Measurements from ENCODE around the gene GPA33. TPM values are rescaled to one million over a fixed set of nuclear protein-coding genes. Genes with fewer than 3 reads are reported as not detected.
A peak's percentile ranks its signal among the peaks of the same experiment; 100 is the strongest.

The GPA33 gene
- polyA plus RNA-seq, 1 donor, result 1.1 TPM

- DNase-seq, result no peak
Measured at GRCh38 chr1:167117225-167117624, 27.0 kb upstream of the GPA33 start.

DNA sequence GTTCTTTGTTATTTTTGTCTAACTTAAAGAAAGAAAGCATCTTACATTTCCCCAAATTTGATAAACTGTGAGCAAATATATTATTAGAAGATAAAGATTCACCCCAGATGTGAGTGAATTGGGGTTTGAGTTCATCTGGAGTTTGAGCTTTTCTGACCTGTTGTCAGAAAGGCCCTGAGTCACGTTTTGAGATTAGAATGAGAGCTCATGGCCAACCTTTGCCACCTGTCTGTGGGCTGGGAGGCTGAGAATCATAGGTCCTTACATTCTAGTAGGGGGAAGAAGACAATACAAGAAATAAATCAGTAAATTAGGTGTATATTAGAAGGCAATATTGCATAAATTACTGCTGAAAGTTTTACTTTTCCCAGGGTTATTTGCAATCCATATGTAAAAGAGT is 26.0 kb upstream of the GPA33 start:
- no peak for DNase-seq

DNA sequence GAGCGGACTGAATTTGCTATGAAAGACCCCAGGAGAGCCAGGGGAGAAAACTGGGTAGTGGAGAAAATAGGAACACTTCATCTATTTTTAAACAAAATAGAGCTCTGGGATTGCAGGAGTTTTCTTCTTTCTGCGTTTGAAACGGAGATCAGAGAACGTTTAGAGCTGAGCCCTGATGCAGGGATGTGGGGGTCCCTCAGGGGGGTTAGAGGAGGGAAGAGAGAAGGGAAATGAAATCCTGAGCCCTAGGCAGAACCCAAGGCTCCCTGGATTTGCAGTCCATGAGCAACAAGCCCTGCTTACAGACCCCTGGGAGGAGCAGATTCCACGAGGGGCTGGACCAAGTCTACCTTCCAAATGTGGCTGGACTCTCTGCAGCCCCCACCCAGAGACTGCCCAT is 25.5 kb upstream of the GPA33 start:
- DNase-seq, result no peak

GRCh38 chr1:167114725-167115124 is 24.5 kb upstream of the GPA33 start:
- no peak for DNase-seq

DNA sequence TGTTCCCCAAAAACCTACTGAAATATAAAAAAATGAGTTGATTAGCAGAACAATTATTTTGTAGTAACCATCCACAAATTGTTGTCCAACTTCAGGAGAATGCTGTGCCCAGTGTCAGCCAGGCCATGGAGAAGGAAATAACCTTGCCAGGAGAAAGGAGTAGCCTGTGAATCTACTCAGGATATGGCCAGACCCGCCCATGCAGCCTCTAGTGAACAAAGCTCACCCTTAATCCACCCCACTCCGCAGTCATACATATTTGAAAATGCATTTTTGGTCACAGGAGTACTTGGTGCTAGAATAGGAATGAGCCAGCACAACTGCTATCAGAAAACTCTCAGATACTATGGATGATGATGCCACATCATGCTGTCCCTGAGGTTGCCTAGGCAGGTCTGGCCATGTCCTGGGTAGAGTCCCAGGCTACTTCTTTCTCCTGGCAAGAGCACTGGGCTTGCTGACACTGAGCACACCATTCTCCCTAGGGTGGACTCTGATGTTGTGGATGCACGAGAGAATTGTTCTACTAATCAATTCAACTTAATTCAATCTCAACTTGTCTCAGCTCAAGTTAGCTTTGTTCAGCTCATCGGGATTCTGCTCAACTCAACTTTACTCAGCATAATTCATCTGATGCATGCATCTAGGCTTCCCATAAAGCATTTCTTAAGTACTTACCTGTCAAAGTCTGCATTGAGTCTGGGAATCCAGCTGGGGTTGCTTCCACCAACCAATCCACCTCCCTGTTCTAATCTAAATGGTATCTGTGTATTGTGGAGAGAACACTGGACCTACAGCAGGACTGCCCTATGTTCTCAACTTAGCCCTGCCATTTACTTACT is 21.9 kb upstream of the GPA33 start:
- no peak for DNase-seq

DNA sequence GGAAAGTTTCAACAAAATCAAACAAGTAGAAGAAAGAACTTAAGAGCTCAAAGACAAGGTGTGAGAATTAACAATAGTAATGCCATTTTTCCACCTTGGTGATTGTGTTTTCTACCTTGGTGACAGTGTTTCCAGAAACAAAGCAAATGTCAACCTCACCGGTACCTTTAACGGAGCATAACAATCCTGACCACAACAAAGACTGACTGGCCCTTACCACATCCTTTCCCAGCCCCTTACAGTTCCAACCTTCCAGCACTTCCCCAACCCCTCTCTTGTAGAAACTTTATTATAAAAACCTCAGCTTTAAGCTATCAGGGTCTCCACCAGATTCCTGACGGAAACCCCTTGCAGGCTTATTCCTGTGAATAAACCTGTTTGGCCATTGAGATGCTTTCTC is 20.4 kb upstream of the GPA33 start:
- no peak for DNase-seq

GRCh38 chr1:167109125-167109524 is 18.9 kb upstream of the GPA33 start:
- DNase-seq, result no peak

DNA sequence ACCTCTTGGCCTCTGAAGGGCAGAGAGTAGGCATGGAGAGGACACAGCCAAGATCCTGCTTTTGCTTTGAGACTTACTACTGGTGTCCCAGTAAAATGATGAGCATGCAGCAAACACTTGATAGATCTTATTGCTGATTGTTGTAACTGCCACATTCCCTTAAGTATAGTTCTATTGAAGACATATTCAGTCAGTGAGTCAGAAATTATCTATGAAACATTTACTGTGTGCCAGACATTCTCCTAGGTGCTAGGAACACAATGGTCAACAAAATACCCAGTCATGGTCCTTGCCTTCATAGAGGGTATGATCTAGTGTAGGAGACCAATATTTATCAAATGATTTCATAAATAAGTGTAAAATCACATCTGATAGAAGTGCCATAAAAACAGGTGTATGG is 17.3 kb upstream of the GPA33 start:
- DNase-seq, result no peak

- DNase-seq, result no peak
Measured at GRCh38 chr1:167106119-167106461, 15.9 kb upstream of the GPA33 start.

GRCh38 chr1:167105271-167106118 is 15.3 kb upstream of the GPA33 start:
- peak; percentile 53 for DNase-seq

GRCh38 chr1:167104256-167104633 is 14.1 kb upstream of the GPA33 start:
- DNase-seq, result no peak

DNA sequence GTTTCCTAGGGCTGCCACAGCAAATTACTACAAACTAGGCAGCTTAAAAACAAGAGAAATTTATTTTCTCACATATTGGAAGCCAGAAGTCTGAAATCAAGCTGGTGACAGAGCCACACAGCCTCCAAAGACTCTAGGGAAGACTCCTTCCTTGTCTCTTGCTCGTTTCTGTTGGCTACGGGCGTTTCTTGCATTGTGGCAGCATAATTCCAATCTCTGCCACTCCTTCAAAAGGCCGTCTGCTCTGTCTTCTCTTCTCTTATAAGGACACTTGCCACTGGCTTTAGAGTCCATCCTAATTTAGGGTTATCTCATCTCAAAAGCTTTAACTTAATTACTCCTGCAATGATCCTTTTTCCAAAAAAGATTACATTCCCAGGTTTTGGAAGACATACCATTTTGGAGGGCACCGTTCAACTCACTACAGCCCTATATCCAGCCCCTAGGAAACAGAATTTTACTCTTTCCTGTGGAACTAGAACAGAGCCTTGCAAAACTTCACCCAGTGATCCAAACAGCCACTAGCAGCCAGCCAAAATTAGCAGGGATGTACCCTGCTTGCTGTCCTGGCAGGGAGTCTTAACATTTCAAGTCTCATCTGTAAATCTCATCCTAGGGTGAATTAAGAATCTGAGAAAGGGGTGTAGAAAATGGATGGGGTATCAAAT is 12.9 kb upstream of the GPA33 start:
- no peak for DNase-seq

GRCh38 chr1:167101754-167102153 is 11.6 kb upstream of the GPA33 start:
- DNase-seq, result no peak

- DNase-seq, result no peak
Measured at GRCh38 chr1:167100730-167101129, 10.6 kb upstream of the GPA33 start.

GRCh38 chr1:167099851-167100250 is 9.7 kb upstream of the GPA33 start:
- DNase-seq, result no peak

- DNase-seq, result no peak
Measured at GRCh38 chr1:167095368-167095767, 5.2 kb upstream of the GPA33 start.

- DNase-seq, result no peak
Measured at GRCh38 chr1:167094690-167095089, 4.5 kb upstream of the GPA33 start.

GRCh38 chr1:167093846-167094516 is 3.8 kb upstream of the GPA33 start, which contains the start of gene STYXL2:
TSS of gene STYXL2 (plus strand) at chr1:167094075. CDS start at chr1:167094850, 775 bp downstream.
- DNase-seq, result no peak

- DNase-seq, result no peak
Measured at GRCh38 chr1:167092653-167093052, 2.5 kb upstream of the GPA33 start.

GRCh38 chr1:167089939-167090313 is 251 bp downstream of the GPA33 start:
- DNase-seq, result no peak

DNA sequence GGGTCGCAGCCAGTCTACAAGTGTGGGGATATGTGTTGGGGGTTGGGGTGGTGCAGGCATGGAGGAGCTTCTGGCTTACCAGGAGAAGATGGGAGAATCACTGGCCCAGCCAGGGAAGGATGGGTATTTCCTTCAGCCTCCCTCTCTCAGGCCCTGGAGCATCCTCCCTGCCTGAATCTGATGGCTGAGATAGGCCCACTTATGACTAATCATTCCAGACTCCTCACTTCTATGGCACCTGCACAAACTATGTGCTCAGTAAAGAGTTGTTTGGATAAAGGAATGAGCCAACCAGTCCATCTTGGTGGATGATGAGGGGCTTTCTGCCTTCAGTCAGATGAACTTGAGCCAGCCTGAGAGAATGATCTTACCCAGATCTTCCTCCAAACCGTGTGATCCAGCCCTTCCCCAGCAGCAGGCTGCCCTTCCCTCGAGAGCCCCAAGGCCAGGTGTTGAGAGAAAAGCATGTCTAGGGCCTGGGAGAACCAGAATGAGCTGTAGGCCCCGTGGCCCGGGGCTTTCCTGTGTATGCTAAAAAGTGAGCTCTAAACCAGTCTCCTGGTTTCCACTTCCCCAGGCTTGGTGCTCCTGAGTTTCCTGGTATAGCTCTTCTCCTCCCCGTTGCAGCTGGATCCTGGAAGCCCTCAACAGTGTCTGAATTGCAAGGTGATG is 1.3 kb downstream of the GPA33 start:
- DNase-seq, result no peak

DNA sequence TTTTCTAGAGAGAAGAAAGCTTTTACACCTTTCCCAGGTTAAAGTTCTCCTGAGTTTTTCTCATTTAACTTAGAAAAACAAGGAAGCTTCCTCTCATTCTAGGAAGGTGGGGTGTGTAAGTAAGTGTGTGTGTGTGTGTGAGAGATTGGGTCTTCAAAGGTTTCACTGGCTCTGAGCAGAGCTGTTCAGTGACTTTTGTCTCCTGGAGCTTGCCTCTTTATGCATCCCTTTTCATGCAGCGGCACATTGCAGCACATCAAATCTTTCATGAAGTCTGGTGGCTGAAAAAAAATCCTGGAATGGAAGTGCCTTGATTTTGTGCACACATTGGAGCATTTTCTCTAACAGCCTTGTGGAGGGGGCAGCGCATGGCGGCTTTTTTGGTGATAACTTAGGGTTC is 3.4 kb downstream of the GPA33 start:
- no peak for DNase-seq
